HG02981 (cell line): ENCODE results near the gene MUC22.
"Not testable (repeated sequence)": the region's sequence is repeated elsewhere in the genome, so short reads cannot be mapped to it uniquely, and the experiment has no call there.

Experiments used
- ATAC-seq: cut with Tn5 transposase; IDR thresholded peaks from one replicate; pipeline ENCODE4 v1.9.1; 2021; ENCODE audit warnings: mild to moderate bottlenecking, moderate library complexity; ENCODE audit not compliant: unreplicated experiment

MUC22 gene

GRCh38 chr6:31010393-31011060 lies at the start of gene MUC22:
Gene MUC22 (plus strand): TSS chr6:31010474. CDS start chr6:31010707, 233 bp downstream.
- no peak for ATAC-seq

GRCh38 chr6:30960907-30961673 lies 49.2 kb upstream of the MUC22 start:
- no peak for ATAC-seq

GRCh38 chr6:30962716-30963115 lies 47.6 kb upstream of the MUC22 start:
- ATAC-seq, result no peak

GRCh38 chr6:30963641-30964040 lies 46.6 kb upstream of the MUC22 start:
- no peak for ATAC-seq

GRCh38 chr6:30964075-30964474 lies 46.2 kb upstream of the MUC22 start:
- ATAC-seq, result no peak

- no peak for ATAC-seq
These were observed 45.1 kb upstream of the MUC22 start for GRCh38 chr6:30965140-30965601.

- ATAC-seq, result no peak
These were observed 44.1 kb upstream of the MUC22 start for GRCh38 chr6:30966154-30966553.

GRCh38 chr6:30969171-30969570 lies 41.1 kb upstream of the MUC22 start:
- not testable (repeated sequence) for ATAC-seq

GRCh38 chr6:30970946-30971345 lies 39.3 kb upstream of the MUC22 start:
- ATAC-seq, result no peak

GRCh38 chr6:30972816-30973215 lies 37.5 kb upstream of the MUC22 start:
- ATAC-seq, result no peak

GRCh38 chr6:30974490-30975252 lies 35.6 kb upstream of the MUC22 start:
- ATAC-seq, result no peak

GRCh38 chr6:30979141-30979540 lies 31.1 kb upstream of the MUC22 start:
- no peak for ATAC-seq

GRCh38 chr6:30979690-30980089 lies 30.6 kb upstream of the MUC22 start:
- no peak for ATAC-seq

- ATAC-seq, result no peak
These were observed 28.1 kb upstream of the MUC22 start for GRCh38 chr6:30981942-30982772.

GRCh38 chr6:30983439-30983838 lies 26.8 kb upstream of the MUC22 start, which contains the start of gene MUC21:
Gene MUC21 (plus strand): TSS chr6:30983718. CDS start chr6:30983959, 241 bp downstream.
- ATAC-seq, result no peak

- no peak for ATAC-seq
These were observed 24.8 kb upstream of the MUC22 start for GRCh38 chr6:30985490-30985889.

GRCh38 chr6:30987304-30987703 lies 23.0 kb upstream of the MUC22 start:
- ATAC-seq, result no peak

- no peak for ATAC-seq
These were observed 22.0 kb upstream of the MUC22 start for GRCh38 chr6:30988209-30988825.

- no peak for ATAC-seq
These were observed 19.7 kb upstream of the MUC22 start for GRCh38 chr6:30990422-30991086.

GRCh38 chr6:30991891-30992290 lies 18.4 kb upstream of the MUC22 start:
- ATAC-seq, result no peak
